Measurements from ENCODE around the gene RCN2.

- TF ChIP-seq EZH2 (IDR thresholded peaks at IDR 0.05; ENCODE audit: insufficient read depth, poor library complexity, severe bottlenecking) (no peak), EZH2phosphoT487 (IDR thresholded peaks at IDR 0.05; ENCODE audit: insufficient read depth, low read depth) (no peak)
Measured at GRCh38 chr15:77001351-77001750, 69.8 kb downstream of the RCN2 start.
